PFSK-1 (cell line): ENCODE results near the gene C19orf12.

Source experiments
- FOXP2 ChIP-seq: optimal IDR thresholded peaks from 2 replicates; pipeline ENCODE3; 2011; ENCODE audit warnings: borderline replicate concordance, control low read depth, inconsistent platforms; ENCODE audit not compliant: insufficient read depth; ENCODE audit errors: extremely low read length, extremely low read depth
- POLR2AphosphoS5 ChIP-seq: IDR thresholded peaks from 2 replicates; pipeline ENCODE4 v1.6.1; 2012; ENCODE audit warnings: low read depth, mild to moderate bottlenecking, control low read depth, low read length, moderate library complexity
- SIN3A ChIP-seq: IDR thresholded peaks from 2 replicates; pipeline ENCODE4 v1.6.1; 2012; ENCODE audit warnings: mild to moderate bottlenecking, low read length, moderate library complexity, borderline replicate concordance; ENCODE audit not compliant: insufficient read depth
- TAF1 ChIP-seq: IDR thresholded peaks from 2 replicates; pipeline ENCODE4 v1.6.1; 2012; ENCODE audit warnings: low read length, control low read depth, borderline replicate concordance; ENCODE audit not compliant: insufficient read depth
- TF ChIP-seq, protein P1 (sequence below), 2 experiments: IDR thresholded peaks; 2 replicates each; pipeline versions ENCODE4 v1.6.1 to v1.8.0; 2011 to 2012; ENCODE audit warnings: low read depth in 2 of 2, low read length in 2 of 2, control low read depth in 1 of 2, inconsistent platforms in 1 of 2, mild to moderate bottlenecking in 1 of 2, moderate library complexity in 1 of 2; ENCODE audit not compliant: insufficient read depth in 1 of 2

C19orf12 gene

DNA sequence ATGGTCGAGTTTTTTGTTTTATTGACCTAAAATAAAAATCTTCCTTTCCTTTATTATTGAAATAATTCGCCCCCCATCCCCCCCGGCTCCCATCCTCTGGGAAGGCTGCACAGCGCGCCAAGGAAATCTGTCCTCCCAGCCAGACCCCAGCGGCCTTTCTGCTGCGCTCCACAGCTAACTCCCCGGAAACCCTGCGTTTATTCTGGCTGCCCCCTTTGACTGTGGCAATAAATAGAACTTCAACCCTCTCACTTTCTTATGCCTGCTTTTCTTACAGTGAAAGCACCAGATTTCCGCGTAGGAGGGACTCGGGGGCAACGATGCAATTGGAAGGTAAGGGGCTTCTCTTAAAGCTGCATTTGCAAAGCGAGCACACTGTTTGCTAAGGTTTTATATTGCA is 9.7 kb upstream of the C19orf12 start:
- no peak for TF ChIP-seq SIN3A
- no peak for TF ChIP-seq TAF1
- TF ChIP-seq, protein P1, sequence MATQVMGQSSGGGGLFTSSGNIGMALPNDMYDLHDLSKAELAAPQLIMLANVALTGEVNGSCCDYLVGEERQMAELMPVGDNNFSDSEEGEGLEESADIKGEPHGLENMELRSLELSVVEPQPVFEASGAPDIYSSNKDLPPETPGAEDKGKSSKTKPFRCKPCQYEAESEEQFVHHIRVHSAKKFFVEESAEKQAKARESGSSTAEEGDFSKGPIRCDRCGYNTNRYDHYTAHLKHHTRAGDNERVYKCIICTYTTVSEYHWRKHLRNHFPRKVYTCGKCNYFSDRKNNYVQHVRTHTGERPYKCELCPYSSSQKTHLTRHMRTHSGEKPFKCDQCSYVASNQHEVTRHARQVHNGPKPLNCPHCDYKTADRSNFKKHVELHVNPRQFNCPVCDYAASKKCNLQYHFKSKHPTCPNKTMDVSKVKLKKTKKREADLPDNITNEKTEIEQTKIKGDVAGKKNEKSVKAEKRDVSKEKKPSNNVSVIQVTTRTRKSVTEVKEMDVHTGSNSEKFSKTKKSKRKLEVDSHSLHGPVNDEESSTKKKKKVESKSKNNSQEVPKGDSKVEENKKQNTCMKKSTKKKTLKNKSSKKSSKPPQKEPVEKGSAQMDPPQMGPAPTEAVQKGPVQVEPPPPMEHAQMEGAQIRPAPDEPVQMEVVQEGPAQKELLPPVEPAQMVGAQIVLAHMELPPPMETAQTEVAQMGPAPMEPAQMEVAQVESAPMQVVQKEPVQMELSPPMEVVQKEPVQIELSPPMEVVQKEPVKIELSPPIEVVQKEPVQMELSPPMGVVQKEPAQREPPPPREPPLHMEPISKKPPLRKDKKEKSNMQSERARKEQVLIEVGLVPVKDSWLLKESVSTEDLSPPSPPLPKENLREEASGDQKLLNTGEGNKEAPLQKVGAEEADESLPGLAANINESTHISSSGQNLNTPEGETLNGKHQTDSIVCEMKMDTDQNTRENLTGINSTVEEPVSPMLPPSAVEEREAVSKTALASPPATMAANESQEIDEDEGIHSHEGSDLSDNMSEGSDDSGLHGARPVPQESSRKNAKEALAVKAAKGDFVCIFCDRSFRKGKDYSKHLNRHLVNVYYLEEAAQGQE (IDR thresholded peaks at IDR 0.05; ENCODE audit: insufficient read depth in 1 of 2, low read depth in 2 of 2, low read length in 2 of 2): no peak
- no peak for TF ChIP-seq POLR2AphosphoS5
- no peak for TF ChIP-seq FOXP2

DNA sequence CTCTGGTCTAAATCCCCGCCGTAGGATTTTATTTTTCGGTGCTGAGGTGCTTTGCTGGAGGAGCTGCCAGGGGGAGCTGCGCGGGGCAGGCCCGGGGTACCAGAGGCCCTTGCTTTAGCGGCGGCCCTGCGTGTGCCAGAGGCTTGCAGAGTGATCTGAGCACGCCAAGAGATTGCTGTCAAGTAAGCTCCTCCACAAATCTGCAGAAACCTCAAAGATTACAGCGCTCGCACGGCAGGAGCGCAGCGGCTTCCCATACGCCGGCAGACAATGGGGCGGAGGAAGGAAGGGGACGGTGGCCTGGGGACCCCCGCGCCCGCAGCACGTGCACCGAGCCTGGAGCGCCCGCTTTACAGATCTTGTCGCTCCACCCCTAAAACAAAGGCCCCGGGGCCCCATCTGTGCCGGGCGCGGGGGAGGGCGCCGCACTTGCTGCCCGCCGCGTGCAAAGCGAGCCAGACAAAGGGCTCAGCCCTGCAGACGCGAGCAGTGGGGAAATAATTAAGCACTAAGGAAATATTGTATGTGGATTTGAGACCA is 9.1 kb upstream of the C19orf12 start:
- TF ChIP-seq, protein P1 (IDR thresholded peaks at IDR 0.05; ENCODE audit: insufficient read depth in 1 of 2, low read depth in 2 of 2, low read length in 2 of 2): no peak
- TF ChIP-seq TAF1 (no peak), POLR2AphosphoS5 (no peak), SIN3A (no peak), FOXP2 (no peak)

DNA sequence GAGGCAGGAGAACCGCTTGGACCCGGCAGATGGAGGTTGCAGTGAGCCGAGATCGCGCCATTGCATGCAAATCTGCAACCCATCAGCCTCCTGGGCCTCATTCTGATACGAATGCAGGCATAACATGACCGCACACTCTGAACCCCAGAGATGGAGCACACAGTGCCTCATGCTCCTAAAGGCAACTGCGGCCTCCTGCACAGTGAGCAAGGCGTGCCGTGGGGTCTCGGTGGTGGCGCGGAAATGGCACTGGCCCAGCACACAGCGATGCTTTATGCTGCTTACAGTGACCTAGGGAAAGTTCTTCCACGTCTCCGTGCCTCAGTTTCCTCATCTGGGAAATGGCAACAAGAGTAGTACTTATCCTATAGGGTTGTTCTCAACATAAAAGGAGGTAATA is 2.0 kb upstream of the C19orf12 start:
- TF ChIP-seq SIN3A (no peak), FOXP2 (no peak), TAF1 (no peak), POLR2AphosphoS5 (no peak)
- TF ChIP-seq, protein P1 (IDR thresholded peaks at IDR 0.05; ENCODE audit: insufficient read depth in 1 of 2, low read depth in 2 of 2, low read length in 2 of 2): no peak

- TF ChIP-seq TAF1 (no peak), SIN3A (no peak), FOXP2 (no peak), POLR2AphosphoS5 (no peak)
- TF ChIP-seq, protein P1 (IDR thresholded peaks at IDR 0.05; ENCODE audit: insufficient read depth in 1 of 2, low read depth in 2 of 2, low read length in 2 of 2): no peak
These were observed 880 bp upstream of the C19orf12 start for GRCh38 chr19:29715701-29716581.
